Stimulated activated CD8-positive, alpha-beta memory T cell treated with anti-CD3 and anti-CD28 coated beads, Interleukin-15, amount 100 ng/mL, for 48 hours (primary cell): Measurements from ENCODE around the gene ADRB1.

Experiments used
- DNase-seq, 2 donors: peaks; one replicate each; pipeline ENCODE4 v3.0.0-alpha.2; 2020; ENCODE audit warnings: low read depth in 2 of 2

Gene ADRB1

GRCh38 chr10:114094795-114095194 is 51.1 kb downstream of the ADRB1 start:
- no peak for DNase-seq

GRCh38 chr10:114095559-114096337 is 52.1 kb downstream of the ADRB1 start:
- no peak for DNase-seq
